HG03460 (cell line): ENCODE data around the gene IVD.
A peak's percentile ranks its signal among the peaks of the same experiment; 100 is the strongest.

ENCODE experiments used
- ATAC-seq: cut with Tn5 transposase; IDR thresholded peaks from one replicate; pipeline ENCODE4 v1.9.1; 2021; ENCODE audit not compliant: unreplicated experiment

IVD gene

GRCh38 chr15:40372981-40373380 is 32.6 kb upstream of the IVD start:
- no peak for ATAC-seq

GRCh38 chr15:40377606-40378005 is 28.0 kb upstream of the IVD start:
- no peak for ATAC-seq

GRCh38 chr15:40379374-40379773 is 26.2 kb upstream of the IVD start:
- no peak for ATAC-seq

GRCh38 chr15:40379853-40380252 is 25.7 kb upstream of the IVD start:
- ATAC-seq = no peak

GRCh38 chr15:40380636-40381035 is 25.0 kb upstream of the IVD start:
- ATAC-seq = no peak

- no peak for ATAC-seq
Measured at GRCh38 chr15:40381818-40382529, 23.6 kb upstream of the IVD start.

GRCh38 chr15:40382580-40383456 is 22.8 kb upstream of the IVD start, which contains the start of gene KNSTRN:
Gene KNSTRN, plus strand, starts transcription at chr15:40382721. Its CDS starts 115 bp downstream, at chr15:40382836.
- ATAC-seq = peak; percentile 96

GRCh38 chr15:40386480-40386879 is 19.1 kb upstream of the IVD start:
- ATAC-seq = no peak

- ATAC-seq = no peak
Measured at GRCh38 chr15:40388941-40389823, 16.4 kb upstream of the IVD start.

- ATAC-seq = no peak
Measured at GRCh38 chr15:40389824-40390595, 15.6 kb upstream of the IVD start.

GRCh38 chr15:40392986-40393948 is 12.3 kb upstream of the IVD start:
- ATAC-seq = no peak

GRCh38 chr15:40397688-40398412 is 7.7 kb upstream of the IVD start:
- ATAC-seq = no peak

GRCh38 chr15:40398413-40398873 is 7.2 kb upstream of the IVD start:
- peak; percentile 73 for ATAC-seq

GRCh38 chr15:40399370-40399769 is 6.2 kb upstream of the IVD start:
- ATAC-seq = no peak

GRCh38 chr15:40407330-40407990 is 1.9 kb downstream of the IVD start:
- no peak for ATAC-seq

- ATAC-seq = no peak
Measured at GRCh38 chr15:40409366-40409765, 3.8 kb downstream of the IVD start.

- no peak for ATAC-seq
Measured at GRCh38 chr15:40410476-40410875, 4.9 kb downstream of the IVD start.
